Inflammatory macrophage treated with lipopolysaccharide for 1 hour (primary cell): ENCODE measurements around the gene RNF151.
"Not testable (repeated sequence)": the region's sequence is repeated elsewhere in the genome, so short reads cannot be mapped to it uniquely, and the experiment has no call there.

ENCODE experiments used
- DNase-seq, 2 donors: peaks; one replicate each; pipeline ENCODE4 v3.0.0-alpha.2; 2020 to 2022

The RNF151 gene

DNA sequence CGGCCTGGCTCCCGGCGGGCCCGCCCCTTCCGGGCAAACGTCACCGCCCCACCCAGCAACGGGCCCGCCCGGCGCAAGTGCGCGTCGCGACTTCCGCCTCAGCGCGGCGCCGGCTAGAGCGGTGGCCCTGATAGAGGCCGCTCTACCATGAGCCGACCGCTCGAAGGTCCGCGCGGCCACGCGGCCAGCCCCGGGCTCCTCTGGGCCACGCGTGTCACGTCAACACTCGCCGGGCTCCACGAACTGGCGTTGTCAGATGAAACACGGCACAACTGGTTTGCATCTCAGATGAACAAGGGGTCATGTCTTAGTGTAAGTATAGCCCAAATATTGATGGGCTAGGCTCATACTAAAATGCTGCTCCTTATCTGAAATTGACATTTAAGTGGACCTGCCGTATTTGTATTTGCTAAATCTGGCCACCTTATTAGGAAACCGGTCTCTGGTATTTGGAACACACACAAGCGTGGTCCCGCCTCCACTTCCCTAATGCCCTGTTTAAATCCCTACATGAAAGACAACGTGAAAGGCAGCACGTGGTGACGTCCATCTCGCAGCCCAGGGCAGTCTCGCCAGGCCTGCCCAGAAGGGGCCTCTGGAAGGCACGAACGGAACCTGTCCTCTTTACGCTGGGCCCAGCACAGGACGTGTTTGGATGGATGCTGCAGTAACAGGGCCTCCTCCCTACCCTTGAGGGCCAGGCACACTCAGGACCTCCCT is 43.3 kb downstream of the RNF151 start, which contains the start of gene ZNF598:
ZNF598 (minus strand) TSS at position 31 of the 720 bp plus-strand sequence.
- peak; percentile 80 to 87 for DNase-seq

GRCh38 chr16:2011726-2012125 is 45.1 kb downstream of the RNF151 start:
- not testable (repeated sequence) for DNase-seq

DNA sequence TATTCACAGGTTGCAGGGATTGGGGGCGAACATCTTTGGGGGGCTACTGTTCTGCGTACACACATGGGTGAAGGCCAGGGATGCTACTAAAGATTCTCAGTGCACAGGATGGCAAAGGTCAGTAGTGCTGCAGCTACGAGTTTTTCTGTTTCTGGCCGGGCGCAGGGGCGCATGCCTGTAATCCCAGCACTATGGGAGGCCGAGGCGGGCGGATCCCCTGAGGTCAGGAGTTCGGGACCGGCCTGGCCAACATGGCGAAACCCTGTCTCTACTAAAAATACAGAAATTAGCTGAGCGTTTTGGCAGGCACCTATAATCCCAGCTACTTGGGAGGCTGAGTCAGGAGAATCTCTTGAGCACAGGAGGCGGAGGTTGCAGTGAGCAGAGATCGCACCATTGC is 46.9 kb downstream of the RNF151 start:
- DNase-seq = no peak

GRCh38 chr16:2015117-2015946 is 48.7 kb downstream of the RNF151 start:
- DNase-seq = peak; percentile 70 to 78

DNA sequence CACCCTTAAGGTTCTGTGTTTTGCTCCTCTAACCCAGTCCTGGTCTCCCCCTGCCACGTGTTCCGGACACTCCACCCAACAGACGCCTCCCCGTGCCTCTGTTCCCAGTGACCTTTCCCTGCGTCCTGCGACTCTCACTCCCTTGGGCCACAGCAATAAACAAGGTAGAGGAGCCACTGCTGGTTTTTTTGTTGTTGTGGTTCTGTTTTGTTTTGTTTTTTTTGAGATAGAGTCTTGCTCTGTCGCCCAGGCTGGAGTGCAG is 49.2 kb downstream of the RNF151 start:
- no peak for DNase-seq

GRCh38 chr16:2016407-2016922 is 49.8 kb downstream of the RNF151 start:
- DNase-seq = no peak
